Measurements from ENCODE around the gene HPS1. TPM values are rescaled to one million over a fixed set of nuclear protein-coding genes. Genes with fewer than 3 reads are reported as not detected.

The HPS1 gene
- total and polyA plus RNA-seq, 2 of the 8 experiments (the other 6 are each of a cell fraction or from before 2014, with no cell fraction given): 38.7 to 61.7 TPM

- peaks cover 3% of the 10 kb centered on the region in 2 experiments; a peak in 2 of 4 replicates for H3K9me3 ChIP-seq (ENCODE audit: insufficient read depth in 2 of 2, low read depth in 1 of 2, low read length in 1 of 2)
- no peaks in the 10 kb centered on the region for H3K36me3 ChIP-seq (ENCODE audit: control insufficient read depth in 2 of 4, insufficient read depth in 4 of 4, low read length in 3 of 4)
- WGBS, 2 experiments (ENCODE audit: extremely low coverage in 1 of 2, insufficient coverage in 1 of 2, insufficient read length in 1 of 2, insufficient replicate concordance in 2 of 2, low coverage in 1 of 2, low lambda C conversion rate in 2 of 2, missing lambda C conversion rate in 1 of 2): 79% methylated on average over 6 of the region's 6 CpGs; no CpG with 5 or more reads in 1 of the 2 experiments
- no peak overlapping the region for H4K5ac ChIP-seq (ENCODE audit: insufficient read length, low read depth, low read length)
- FAIRE-seq (no peak), DNase-seq (ENCODE audit: low read depth in 1 of 2, low spot score in 2 of 2) (no peak)
- H2BK5ac ChIP-seq (ENCODE audit: low read depth, low read length): no peak overlapping the region
- CTCF ChIA-PET (ENCODE audit: partially characterized antibody): interaction anchor here (0.6 to 2.6 kb wide), 8 partner anchors 11 to 1549 kb away, joined by 3 to 7 read pairs (median 4); no protein-coding TSS in a partner anchor
- H3K4ac ChIP-seq (replicated peaks; ENCODE audit: insufficient read length, low read depth, low read length): no peak overlapping the region
- H2BK12ac ChIP-seq (ENCODE audit: low read depth, low read length): no peak overlapping the region
- H3K23ac ChIP-seq (ENCODE audit: insufficient read length): no peak overlapping the region
- H3K4me1 ChIP-seq (replicated peaks in 1 of 4; ENCODE audit: control insufficient read depth in 3 of 4, insufficient read depth in 4 of 4, low read length in 3 of 4): no peaks in the 10 kb centered on the region
- H4K91ac ChIP-seq (replicated peaks; ENCODE audit: insufficient read length, low read length): no peak overlapping the region
- H3K14ac ChIP-seq (ENCODE audit: insufficient read length): no peak overlapping the region
- no peak overlapping the region for H2BK20ac ChIP-seq (ENCODE audit: low read length)
- no peaks in the 10 kb centered on the region for H4K20me1 ChIP-seq (replicated peaks in 1 of 2; ENCODE audit: control insufficient read depth in 1 of 2, insufficient read depth in 2 of 2, low read length in 2 of 2)
- H3K4me3 ChIP-seq (ENCODE audit: extremely low read depth in 1 of 4, insufficient read depth in 2 of 4, low read depth in 3 of 4, low read length in 4 of 4): no peak overlapping the region
- no peaks in the 10 kb centered on the region for H3K79me1 ChIP-seq (ENCODE audit: low read depth, low read length)
- H3K18ac ChIP-seq (ENCODE audit: extremely low read depth, low read length): no peak overlapping the region
- POLR2A ChIA-PET (ENCODE audit: partially characterized antibody): no interaction called here
- no peak overlapping the region for H2AK5ac ChIP-seq (ENCODE audit: low read depth, low read length)
- H3K23me2 ChIP-seq (ENCODE audit: low read depth, low read length): no peaks in the 10 kb centered on the region
- H2BK15ac ChIP-seq (ENCODE audit: low read length): no peak overlapping the region
- no peak overlapping the region for H3K4me2 ChIP-seq (ENCODE audit: insufficient read depth in 1 of 2, low read depth in 2 of 2, low read length in 2 of 2)
- H3K27ac ChIP-seq (ENCODE audit: low read depth, low read length): no peak overlapping the region
- H3K79me2 ChIP-seq (ENCODE audit: control insufficient read depth in 1 of 2, insufficient read depth in 2 of 2, low read length in 2 of 2): no peaks in the 10 kb centered on the region
- H4K8ac ChIP-seq (ENCODE audit: extremely low read depth, insufficient read depth, low read length): no peak overlapping the region
- no peak overlapping the region for H2AFZ ChIP-seq (ENCODE audit: low read length)
- H3K27me3 ChIP-seq (replicated peaks in 1 of 4; ENCODE audit: control insufficient read depth in 3 of 4, extremely low read depth in 1 of 4, insufficient read depth in 3 of 4, low read length in 3 of 4): no peaks in the 10 kb centered on the region
- H2BK120ac ChIP-seq (replicated peaks; ENCODE audit: low read depth, low read length): no peak overlapping the region
- H3K9ac ChIP-seq (replicated peaks in 1 of 4; ENCODE audit: extremely low read depth in 1 of 4, low read depth in 3 of 4, low read length in 3 of 4): no peak overlapping the region
- no peak overlapping the region for H3K56ac ChIP-seq (replicated peaks; ENCODE audit: insufficient read length, low read depth, low read length)
- no peak for TF ChIP-seq EZH2 (IDR thresholded peaks at IDR 0.05; ENCODE audit: low read depth, low read length, severe bottlenecking)
- no peak for TF ChIP-seq TCF12 (IDR thresholded peaks at IDR 0.05; ENCODE audit: low read depth, low read length)
- TF ChIP-seq RBBP5 (IDR thresholded peaks at IDR 0.05; ENCODE audit: borderline replicate concordance, low read depth, low read length): no peak
- no peak for TF ChIP-seq SAP30 (IDR thresholded peaks at IDR 0.05; ENCODE audit: insufficient read depth, insufficient replicate concordance, low read length)
- no peak for TF ChIP-seq FOSL1 (IDR thresholded peaks at IDR 0.05; ENCODE audit: insufficient read depth, low read depth, low read length)
- TF ChIP-seq CBX8 (IDR thresholded peaks at IDR 0.05; ENCODE audit: borderline replicate concordance, low read depth, low read length): no peak
- TF ChIP-seq CHD1 (IDR thresholded peaks at IDR 0.05; ENCODE audit: low read depth, low read length): no peak
- TF ChIP-seq HDAC2 (IDR thresholded peaks at IDR 0.05; ENCODE audit: borderline replicate concordance in 1 of 2, low read depth in 2 of 2, low read length in 2 of 2): no peak
- no peak for TF ChIP-seq TEAD4 (IDR thresholded peaks at IDR 0.05; ENCODE audit: low read depth, low read length)
- TF ChIP-seq EGR1 (IDR thresholded peaks at IDR 0.05; ENCODE audit: borderline replicate concordance, low read depth, low read length): no peak
- no peak for TF ChIP-seq SP2 (IDR thresholded peaks at IDR 0.05; ENCODE audit: low read length)
These were observed 31.9 kb upstream of the HPS1 start for GRCh38 chr10:98478430-98479222.

Measured in H1 (cell line).